ENCODE data around the gene PNMT.

Gene PNMT

DNA sequence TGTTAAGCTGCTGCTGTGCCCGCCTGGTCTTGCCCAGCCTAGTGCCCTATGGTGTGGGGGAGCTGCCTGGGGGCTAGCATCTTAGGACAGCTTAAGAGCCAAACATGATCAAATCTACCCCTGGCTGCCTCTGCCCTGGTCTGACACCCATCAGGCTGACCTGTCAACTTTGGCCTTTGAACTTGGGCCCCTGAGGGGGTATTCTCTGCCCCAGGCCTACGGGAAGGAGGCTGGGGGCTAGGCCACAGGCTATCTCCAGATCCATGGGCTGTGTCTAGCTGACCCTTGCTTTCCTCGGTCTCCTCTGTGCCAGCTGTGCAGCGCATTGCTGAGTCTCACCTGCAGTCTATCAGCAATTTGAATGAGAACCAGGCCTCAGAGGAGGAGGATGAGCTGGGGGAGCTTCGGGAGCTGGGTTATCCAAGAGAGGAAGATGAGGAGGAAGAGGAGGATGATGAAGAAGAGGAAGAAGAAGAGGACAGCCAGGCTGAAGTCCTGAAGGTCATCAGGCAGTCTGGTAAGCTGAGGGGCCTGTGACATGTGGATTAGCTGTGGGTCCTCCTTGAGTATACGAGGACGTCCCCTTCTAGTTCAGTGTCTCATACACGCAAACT, 34.6 kb upstream of the PNMT start:
- DNase-seq (ENCODE audit: low spot score): no peak

DNA sequence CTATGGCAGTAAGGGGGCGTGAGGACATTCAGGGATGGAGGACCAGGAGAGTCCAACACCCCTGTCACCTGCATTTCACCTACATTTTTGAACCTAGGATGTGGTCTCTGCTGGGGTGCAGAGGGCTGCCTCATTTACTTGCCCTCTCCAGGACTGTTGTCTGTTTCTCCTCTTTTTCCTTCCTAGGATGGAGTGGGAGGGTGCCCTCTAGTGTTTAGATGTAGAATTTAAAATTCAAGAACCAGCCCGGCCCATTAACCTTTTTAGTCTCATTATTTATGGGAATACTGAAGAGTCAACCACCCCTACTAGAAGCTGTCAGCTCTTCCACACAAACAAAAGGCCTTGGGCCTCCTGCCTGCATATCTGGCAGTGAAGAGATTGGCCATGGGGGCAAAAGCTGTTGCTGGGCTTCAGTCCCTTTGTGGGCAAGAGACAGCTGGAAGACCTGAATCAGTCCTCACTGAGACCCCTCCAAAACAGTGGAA, 33.8 kb upstream of the PNMT start:
- DNase-seq (ENCODE audit: low spot score): peak; percentile 47

DNA sequence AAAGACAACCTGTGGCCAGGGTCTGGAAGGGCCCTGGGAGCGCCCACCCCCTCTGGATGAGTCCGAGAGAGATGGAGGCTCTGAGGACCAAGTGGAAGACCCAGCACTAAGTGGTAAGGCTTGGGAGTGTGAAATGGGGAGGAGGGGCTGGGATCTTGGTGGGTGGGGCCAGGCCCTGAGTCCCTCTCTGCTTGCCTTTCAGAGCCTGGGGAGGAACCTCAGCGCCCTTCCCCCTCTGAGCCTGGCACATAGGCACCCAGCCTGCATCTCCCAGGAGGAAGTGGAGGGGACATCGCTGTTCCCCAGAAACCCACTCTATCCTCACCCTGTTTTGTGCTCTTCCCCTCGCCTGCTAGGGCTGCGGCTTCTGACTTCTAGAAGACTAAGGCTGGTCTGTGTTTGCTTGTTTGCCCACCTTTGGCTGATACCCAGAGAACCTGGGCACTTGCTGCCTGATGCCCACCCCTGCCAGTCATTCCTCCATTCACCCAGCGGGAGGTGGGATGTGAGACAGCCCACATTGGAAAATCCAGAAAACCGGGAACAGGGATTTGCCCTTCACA, 32.6 kb upstream of the PNMT start:
- no peak for DNase-seq (ENCODE audit: low spot score)

DNA sequence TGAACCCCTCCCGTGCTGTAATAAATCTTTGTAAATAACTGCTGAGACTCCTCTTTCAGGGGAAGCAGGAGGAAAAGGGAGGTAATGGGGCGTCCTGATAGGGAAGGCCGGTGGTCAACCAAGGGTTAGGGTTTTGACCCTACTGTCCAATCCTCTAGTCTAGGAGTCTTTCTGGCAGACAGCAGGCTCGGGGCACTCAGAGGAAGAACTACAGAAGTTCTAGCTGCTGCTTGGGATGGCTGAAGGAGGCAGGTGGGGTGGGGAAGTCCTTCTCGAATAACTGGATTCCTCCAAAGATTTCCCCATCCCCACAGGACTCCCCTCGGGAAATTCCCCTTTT, 31.7 kb upstream of the PNMT start:
- no peak for DNase-seq (ENCODE audit: low spot score)

DNA sequence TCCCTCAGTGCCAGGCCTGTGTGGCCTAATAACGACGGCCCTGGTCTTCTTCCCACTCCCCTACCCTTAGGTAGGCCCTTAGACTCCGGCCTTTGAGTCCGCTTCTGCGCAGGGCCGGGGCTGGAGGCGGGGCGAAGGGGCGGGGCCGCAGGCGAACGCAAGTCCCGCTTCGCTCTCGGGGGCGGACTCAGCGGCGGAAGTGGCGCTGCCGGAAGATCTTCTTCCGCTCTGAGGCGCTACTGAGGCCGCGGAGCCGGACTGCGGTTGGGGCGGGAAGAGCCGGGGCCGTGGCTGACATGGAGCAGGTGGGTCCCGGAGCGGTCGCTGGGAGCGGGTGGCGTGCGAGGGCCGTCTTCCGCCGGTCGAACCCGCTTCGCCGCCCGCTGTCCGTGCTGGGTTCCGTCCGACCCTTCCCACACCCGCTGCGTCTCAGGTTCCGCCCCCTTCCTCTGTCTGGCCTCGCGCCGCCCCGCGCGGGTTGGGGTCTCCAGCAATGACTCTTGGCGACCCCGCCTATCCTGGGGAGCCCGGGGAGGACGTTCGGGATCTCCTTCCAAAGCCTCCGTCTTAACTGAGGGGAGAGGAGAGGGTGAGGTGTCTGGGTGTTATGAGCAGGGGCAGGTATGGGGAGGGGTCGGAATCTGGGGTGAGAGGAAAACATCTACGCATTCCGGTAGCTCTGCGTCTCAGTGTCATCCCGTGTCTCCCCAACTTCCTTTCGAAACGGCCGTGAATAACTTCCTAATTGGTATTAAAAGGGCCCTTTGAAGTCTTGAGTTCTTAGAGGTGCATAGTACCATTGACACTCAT, 31.1 kb upstream of the PNMT start, which contains the start of gene STARD3:
Gene STARD3, plus strand, starts transcription at position 218 of the 810 bp plus-strand sequence. CDS start 16,388 bp downstream, outside the sequence.
- peak; percentile 75 for DNase-seq (ENCODE audit: low spot score)

DNA sequence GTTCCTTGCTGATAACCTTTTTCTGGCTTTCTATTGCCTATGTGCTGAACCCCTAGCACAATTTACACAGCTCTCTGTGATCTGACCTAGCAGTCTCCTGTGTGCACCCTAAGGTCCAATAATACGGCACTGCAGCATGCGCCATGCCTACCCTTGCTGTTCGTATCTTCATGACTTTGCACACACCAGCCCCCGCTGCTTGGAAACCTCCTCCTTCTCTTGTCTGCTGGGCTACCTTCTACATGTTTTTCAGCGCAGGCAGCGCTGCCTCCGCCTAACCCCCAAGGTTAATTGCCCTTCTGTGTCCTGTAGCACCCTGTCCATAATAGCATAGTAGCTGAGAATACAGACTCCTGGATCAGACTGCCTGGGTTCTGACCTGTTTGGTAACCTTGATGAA, 29.9 kb upstream of the PNMT start:
- DNase-seq (ENCODE audit: low spot score): no peak

DNA sequence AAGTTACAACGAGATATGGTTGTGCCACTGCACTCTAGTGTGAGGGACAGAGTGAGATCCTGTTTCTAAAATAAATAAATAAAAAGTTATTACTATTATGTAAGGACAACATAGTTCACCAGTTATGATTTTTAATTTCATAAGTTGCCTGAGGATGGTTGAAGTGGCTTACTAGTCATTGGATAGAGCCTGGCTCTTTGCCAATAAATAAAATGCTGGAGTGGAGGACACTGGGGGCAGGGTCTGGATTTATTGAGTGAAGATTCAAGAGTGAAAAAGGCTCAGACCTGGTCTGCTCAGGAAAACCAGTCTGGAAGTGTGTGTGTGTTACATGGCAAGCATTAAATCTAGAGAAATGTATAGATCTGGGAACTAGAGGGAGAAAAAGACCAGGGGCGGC, 29.2 kb upstream of the PNMT start:
- DNase-seq (ENCODE audit: low spot score): no peak

DNA sequence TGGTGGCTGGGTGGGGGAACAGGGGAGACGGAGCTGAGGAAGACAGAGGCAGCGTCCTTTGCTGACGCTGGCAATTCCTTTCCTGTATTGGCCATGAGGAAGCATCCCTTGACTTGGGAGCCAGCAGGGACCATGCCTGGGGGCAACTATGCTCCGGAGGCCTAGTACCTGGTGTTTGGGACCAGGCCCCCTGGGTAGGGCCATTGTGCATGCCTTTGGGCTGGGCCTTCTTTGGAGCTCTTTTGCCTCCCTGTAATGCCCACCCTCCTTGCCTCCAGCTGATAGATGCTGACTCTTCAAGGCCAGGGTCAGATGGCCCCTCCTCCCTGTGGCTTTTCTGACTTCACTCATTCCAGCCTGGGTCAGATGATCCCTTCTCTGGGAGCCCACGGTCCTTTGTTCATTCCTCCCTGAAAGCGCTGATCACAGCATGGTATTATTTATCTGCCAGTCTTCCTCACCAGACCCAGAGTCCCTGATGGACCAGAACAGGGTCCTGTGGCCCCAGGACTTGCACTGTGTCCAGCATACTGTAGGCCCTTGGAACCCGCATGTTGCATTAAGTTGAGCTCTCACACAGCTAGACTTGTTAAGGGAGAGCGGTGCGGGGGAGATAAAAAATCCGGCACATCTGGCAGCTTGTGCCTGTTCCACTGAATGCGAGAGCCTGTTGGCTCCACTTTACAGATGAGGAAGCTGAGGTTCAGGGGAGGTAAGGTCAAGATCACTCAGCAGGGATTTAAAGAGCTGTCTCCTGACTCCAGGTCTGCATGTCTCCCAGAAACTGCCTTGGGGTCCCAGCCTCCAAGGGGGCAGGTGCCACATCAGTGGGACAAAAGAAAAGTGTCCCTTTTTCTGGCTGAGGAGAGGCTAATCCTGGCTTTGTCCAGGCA, 28.4 kb upstream of the PNMT start:
- DNase-seq (ENCODE audit: low spot score): no peak

DNA sequence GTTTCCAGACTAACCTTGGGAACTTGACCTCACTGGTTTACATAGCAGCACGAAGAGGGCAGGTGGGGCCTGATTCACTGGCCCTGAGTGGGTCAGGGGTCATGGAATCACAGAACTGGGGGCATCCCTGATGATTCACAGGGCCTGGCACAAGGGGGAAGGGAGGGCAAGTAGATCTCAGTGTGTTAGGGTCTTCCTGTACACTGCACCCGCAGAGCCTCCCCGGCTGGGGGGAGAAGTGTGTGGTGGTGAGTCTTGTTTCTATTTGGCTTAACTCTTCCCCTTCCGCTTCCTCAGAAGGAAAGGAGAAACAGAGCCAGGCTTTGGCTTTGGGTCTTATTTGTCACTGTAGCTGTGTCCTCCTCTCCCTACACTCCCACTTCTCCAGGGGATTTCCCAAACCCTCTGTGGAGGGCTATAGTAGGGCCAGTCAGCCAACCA, 27.6 kb upstream of the PNMT start:
- no peak for DNase-seq (ENCODE audit: low spot score)

DNA sequence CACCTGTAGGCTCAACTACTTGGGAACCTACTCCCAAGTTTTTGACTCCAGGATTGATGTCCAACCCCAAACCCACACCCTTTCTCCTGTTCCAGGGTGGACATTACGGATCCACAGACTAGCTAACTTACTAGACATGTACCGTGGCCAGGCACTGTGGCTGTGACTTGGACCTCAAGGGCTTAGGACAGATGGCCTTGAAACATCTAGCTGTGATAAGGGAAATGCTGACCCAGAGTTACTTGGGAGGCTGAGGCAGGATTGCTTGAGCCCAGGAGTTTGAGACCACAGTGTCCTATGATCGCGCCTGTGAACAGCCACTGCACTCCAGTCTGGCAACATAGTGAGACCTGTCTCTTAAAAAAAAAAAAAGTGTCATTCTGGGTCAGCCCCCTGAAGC, 27.2 kb upstream of the PNMT start:
- DNase-seq (ENCODE audit: low spot score): no peak

DNA sequence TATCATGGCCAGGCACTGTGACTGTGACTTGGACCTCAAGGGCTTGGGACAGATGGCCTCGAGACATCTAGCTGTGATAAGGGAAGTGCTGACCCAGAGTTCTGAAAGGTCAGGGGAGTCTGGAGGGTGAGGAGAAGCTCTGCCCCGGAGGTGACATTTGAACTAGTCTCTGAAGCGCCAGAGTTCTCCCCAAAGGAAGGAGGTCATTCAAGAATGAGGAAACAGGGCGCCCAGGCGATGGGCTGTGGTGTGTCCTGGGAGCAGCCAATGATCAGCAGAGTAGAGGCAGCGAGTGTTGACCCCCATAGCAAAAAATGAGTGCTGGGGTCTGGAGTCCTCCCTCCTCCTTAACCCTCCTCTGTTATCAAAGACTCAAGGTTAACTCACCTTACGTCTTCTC, 26.4 kb upstream of the PNMT start:
- DNase-seq (ENCODE audit: low spot score): no peak

DNA sequence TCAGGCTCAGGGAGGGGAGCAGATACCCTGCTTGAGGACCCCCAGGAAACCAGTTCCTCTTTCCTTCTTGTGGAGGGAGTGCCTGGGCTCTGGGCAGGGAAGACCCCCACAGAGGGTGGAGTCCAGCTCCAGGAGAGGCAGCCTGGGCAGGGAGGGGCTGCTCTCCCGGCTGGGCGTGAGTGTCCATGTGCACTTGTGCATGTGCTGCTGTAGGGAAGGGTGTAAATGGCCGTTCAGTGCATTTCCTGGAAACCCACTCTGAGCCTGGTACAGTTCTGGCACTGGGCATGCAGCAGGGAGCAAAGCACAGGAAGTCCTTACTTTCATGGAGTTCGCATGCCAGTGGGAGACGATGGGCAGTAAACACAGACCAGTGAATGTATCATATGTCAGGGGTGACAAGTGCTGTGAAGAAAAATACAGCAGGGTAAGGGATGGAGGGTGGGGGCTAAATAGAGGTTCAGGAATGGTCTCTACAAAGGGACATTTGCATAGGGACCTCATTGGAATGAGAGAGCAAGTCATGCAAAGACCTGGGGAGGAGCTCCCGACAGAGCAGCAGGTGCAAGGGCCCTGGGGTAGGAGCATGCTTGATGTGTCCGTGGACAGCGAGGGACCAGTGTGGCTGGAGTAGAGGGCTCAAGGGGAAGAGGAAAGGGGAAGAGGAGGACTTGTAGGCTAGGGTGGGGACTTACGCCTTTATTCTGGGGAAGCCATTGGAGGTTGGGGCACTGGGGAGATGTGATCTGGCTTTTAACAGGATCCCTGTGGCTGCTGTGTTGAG, 25.8 kb upstream of the PNMT start:
- DNase-seq (ENCODE audit: low spot score): no peak

DNA sequence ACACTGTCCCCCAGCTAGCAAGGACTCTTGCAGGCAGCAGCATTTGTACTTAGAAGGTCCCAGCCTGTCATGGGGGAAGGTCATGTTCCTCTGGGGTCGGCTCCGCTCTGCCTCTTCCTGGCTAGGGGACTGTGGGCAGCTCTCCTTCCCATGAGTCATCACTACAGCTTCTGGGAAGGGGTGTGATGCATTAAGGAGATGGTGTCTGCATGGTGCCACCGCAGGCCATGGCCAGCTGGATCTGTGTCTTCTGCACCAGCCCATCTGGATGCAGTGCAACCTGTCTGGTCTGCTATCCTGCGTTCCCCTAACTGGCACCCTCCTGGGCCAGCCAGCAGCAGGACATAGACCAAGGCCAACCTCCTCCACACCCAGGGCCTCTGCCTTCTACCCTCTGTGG, 25.0 kb upstream of the PNMT start:
- DNase-seq (ENCODE audit: low spot score): no peak

DNA sequence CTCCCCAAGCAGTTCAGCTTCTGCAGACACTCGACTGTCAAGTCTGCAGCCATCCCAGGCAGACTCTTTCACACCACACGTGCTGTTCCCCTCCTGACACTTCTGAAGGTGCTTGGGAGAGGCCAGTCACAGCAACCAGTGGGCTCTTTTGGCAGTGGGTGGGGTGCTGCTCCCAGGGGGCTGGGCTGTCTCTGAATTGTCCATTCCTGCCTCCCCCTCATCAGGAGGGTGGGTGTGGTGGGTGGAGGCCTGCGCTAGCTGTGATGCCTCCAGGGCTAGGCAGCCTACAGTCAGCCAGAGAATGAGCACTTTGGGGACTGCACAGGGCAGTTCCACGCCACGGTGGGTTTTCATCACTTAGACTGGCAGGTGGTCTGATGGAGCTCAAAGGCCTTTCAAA, 21.0 kb upstream of the PNMT start:
- no peak for DNase-seq (ENCODE audit: low spot score)

DNA sequence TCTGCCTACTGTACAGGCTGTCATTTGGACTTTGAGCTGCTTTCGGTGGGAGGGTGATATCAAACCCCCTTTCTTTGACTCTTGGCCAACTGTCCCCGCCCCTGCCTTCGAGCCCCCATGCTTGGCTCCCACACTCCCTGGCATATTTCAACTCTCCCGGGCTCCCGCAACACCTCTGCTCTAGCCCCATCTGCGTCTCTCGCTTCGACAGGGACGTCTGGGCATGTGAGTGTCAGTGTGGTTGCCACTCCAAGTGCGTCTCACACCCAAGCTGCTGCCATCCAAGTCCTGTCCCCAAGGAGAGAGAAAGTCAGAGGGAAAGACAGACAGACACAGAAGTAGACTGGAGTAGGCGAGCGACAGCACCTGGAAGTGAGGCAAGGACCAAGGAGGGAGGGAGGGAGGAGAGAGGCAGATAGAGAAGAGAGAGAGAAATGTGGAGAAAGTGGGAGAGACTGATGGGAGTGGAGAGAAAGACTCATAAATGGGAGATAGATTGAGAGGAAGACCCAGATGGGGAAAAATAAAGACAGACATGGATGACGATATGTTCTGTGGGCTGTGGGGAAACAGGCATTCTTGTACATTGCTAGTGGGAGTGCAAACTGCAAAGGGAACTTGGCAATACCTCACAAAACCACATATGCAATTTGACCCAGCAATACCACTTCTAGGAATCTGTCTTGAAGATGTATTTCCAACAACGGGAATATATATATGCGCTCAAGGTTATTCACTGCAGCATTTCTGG, 19.5 kb upstream of the PNMT start:
- DNase-seq (ENCODE audit: low spot score): no peak

DNA sequence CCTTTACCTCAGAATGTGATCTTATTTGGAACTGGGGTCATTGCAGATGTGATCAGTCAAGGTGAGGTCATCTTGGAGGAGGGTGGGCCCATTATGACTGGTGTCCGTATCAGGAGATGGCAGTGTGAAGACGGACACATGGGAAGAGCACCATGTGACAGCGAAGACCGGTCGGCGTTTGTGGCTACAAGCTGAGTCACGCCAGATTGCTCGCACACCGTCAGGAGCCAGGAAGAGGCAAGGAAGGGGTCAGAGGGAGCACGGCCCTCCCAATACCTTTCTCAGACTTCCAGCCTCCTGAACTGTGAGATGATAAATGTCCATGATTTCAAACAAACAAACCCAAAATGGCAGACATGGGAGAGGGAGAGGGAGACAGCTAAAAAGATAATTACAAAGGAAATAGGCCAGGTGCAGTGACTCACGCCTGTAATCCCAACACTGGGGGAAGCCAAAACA, 18.1 kb upstream of the PNMT start:
- no peak for DNase-seq (ENCODE audit: low spot score)

DNA sequence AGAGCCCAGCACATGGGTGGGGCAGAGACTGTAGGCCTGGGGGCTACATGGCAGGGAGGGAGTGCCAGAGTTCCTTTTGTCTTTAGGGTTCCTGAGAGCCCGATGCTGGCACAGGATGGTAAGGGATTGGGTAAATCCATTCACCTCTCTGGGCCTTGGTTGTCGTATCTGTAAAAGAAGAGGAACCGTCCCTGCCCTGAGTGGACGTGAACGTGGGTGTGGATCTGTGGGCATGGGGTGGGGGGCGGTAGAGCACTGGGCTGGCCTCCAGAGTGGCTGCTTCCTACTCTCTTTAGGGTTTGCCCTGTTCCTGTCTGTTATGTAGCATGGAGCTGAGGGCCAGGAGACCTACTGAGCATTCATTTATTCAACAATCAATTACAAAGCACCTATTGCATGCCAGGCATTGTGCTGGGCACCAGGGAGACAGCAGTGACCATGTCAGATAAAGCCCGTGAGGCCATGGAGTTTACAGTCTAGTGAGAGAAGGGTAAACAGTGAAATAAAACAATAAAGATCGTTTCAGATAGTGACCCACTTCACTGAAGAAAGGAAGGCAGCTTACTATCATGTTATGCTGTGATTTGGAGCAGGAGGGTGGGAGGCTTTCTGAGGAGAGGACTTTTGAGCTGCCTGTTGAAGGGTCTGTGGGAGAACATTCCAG, 16.2 kb upstream of the PNMT start:
- no peak for DNase-seq (ENCODE audit: low spot score)

DNA sequence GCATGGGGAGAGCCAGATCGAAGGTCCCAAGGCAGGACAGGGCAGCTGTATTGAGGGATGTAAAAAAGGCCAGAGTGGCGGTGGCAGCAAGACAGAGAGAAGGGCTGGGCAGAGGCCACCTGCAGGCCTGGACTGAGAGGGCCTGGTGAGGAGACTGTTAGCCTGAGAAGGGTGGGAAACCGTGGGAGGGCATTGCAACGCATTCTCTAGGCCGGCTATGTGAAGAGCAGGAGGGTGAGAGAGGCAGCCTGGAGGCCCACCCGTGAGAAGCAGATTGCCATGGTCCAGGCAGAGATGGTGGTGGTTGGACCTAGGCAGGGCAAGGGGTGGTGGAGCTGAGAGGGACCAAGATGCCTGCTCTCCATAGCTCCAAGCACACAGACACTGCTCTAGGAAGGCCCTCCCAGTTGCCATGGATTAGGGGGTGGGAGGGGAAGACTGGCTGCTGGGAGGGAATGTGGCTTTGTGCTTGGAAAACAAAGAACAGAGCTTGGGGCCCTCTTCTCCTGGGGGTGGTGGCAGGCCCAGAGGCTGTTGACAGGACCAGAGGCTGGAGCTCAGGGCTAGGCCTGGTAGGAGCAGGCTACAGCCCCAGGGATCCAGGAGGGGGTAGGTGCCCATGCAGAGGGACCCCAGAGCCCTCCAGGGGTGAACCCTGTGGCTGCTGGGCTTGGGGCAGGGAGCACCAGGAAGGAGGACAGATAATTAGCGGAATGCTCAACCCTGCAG, 15.5 kb upstream of the PNMT start:
- no peak for DNase-seq (ENCODE audit: low spot score)

DNA sequence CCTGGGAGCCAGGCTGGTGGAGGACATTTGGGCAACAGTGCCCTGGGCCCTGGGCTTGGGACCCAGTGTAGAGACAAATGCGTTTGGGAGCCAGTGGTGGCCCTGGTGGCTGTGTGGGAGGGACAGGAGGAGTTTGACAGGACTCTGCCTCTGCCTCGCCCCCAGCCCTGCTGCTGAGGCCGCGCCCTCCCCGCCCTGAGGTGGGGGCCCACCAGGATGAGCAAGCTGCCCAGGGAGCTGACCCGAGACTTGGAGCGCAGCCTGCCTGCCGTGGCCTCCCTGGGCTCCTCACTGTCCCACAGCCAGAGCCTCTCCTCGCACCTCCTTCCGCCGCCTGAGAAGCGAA, 15.0 kb upstream of the PNMT start:
- DNase-seq (ENCODE audit: low spot score): no peak
